Activated naive CD8-positive, alpha-beta T cell treated with anti-CD3 and anti-CD28 coated beads, Interleukin-2, amount 50 U/mL, for 16 hours (primary cell): Measurements from ENCODE around the gene GATA5.

Experiments
- DNase-seq: peaks from one replicate; pipeline ENCODE4 v3.0.0-alpha.2; 2020; ENCODE audit warnings: low read depth, low spot score

The GATA5 gene

GRCh38 chr20:62455929-62456328 is 19.9 kb downstream of the GATA5 start:
- no peak for DNase-seq

- DNase-seq, result no peak
These were observed 20.7 kb downstream of the GATA5 start for GRCh38 chr20:62454904-62455636.

GRCh38 chr20:62453186-62453808 is 22.5 kb downstream of the GATA5 start:
- no peak for DNase-seq

GRCh38 chr20:62452475-62453095 is 23.2 kb downstream of the GATA5 start:
- DNase-seq, result no peak

GRCh38 chr20:62451970-62452369 is 23.8 kb downstream of the GATA5 start:
- no peak for DNase-seq

- no peak for DNase-seq
These were observed 24.5 kb downstream of the GATA5 start for GRCh38 chr20:62451156-62451767.

GRCh38 chr20:62449951-62450691 is 25.7 kb downstream of the GATA5 start:
- DNase-seq, result no peak

- no peak for DNase-seq
These were observed 27.0 kb downstream of the GATA5 start for GRCh38 chr20:62448788-62449187.

GRCh38 chr20:62448038-62448437 is 27.8 kb downstream of the GATA5 start:
- DNase-seq, result no peak

GRCh38 chr20:62446888-62447869 is 28.6 kb downstream of the GATA5 start:
- DNase-seq, result no peak

GRCh38 chr20:62446481-62446880 is 29.3 kb downstream of the GATA5 start:
- DNase-seq, result no peak

- no peak for DNase-seq
These were observed 30.0 kb downstream of the GATA5 start for GRCh38 chr20:62445553-62446340.

GRCh38 chr20:62444286-62444685 is 31.5 kb downstream of the GATA5 start:
- no peak for DNase-seq

- no peak for DNase-seq
These were observed 33.7 kb downstream of the GATA5 start for GRCh38 chr20:62441987-62442539.

GRCh38 chr20:62439218-62439617 is 36.6 kb downstream of the GATA5 start:
- no peak for DNase-seq

GRCh38 chr20:62437927-62438326 is 37.9 kb downstream of the GATA5 start:
- no peak for DNase-seq

- DNase-seq, result no peak
These were observed 38.3 kb downstream of the GATA5 start for GRCh38 chr20:62437496-62437895.

- DNase-seq, result no peak
These were observed 39.1 kb downstream of the GATA5 start for GRCh38 chr20:62436692-62437091.
